KG1 (cell line): ENCODE results near the gene MCRIP1.

Experiments used
- DNase-seq: peaks from one replicate; lab custom pipeline; 2025; lab: John Stamatoyannopoulos, UW

The MCRIP1 gene

GRCh38 chr17:81833160-81833920, at the start of gene MCRIP1:
Gene MCRIP1 (minus strand): TSS chr17:81833291. CDS start chr17:81824506, 8,785 bp downstream.
- peak; percentile 88 for DNase-seq

- no peak for DNase-seq
These were observed 46.0 kb upstream of the MCRIP1 start for GRCh38 chr17:81879121-81879520.

GRCh38 chr17:81878294-81878693, 45.2 kb upstream of the MCRIP1 start:
- no peak for DNase-seq

GRCh38 chr17:81877569-81877968, 44.5 kb upstream of the MCRIP1 start:
- no peak for DNase-seq

- DNase-seq, result peak; percentile 80
These were observed 38.5 kb upstream of the MCRIP1 start for GRCh38 chr17:81871387-81872230.

- DNase-seq, result no peak
These were observed 37.9 kb upstream of the MCRIP1 start, which contains the start of gene ARHGDIA for GRCh38 chr17:81870981-81871386. Gene ARHGDIA (minus strand): TSS chr17:81871337. CDS start chr17:81869930, 1,407 bp downstream.

- DNase-seq, result no peak
These were observed 37.3 kb upstream of the MCRIP1 start for GRCh38 chr17:81870131-81870980.

GRCh38 chr17:81869221-81870130, 36.4 kb upstream of the MCRIP1 start:
- DNase-seq, result no peak

- no peak for DNase-seq
These were observed 35.7 kb upstream of the MCRIP1 start for GRCh38 chr17:81868674-81869220.

GRCh38 chr17:81867991-81868673, 35.0 kb upstream of the MCRIP1 start:
- no peak for DNase-seq

- no peak for DNase-seq
These were observed 34.3 kb upstream of the MCRIP1 start for GRCh38 chr17:81867170-81867990.

GRCh38 chr17:81866440-81867169, 33.5 kb upstream of the MCRIP1 start:
- no peak for DNase-seq

- DNase-seq, result no peak
These were observed 32.8 kb upstream of the MCRIP1 start for GRCh38 chr17:81865733-81866439.

GRCh38 chr17:81865358-81865732, 32.3 kb upstream of the MCRIP1 start:
- no peak for DNase-seq

- DNase-seq, result no peak
These were observed 31.0 kb upstream of the MCRIP1 start for GRCh38 chr17:81863833-81864768.

GRCh38 chr17:81863123-81863675, 30.1 kb upstream of the MCRIP1 start:
- no peak for DNase-seq
